ENCODE data around the gene SLC39A11. TPM values are rescaled to one million over a fixed set of nuclear protein-coding genes. Genes with fewer than 3 reads are reported as not detected.

The SLC39A11 gene
- total RNA-seq, 1 experiment from 2014 or later, result 15.2 TPM

GRCh38 chr17:72810991-72811508, 281.4 kb downstream of the SLC39A11 start:
- Histone ChIP-seq H3K56ac (ENCODE audit: insufficient read length, low read depth, low read length) (no peak overlapping the region), H3K14ac (ENCODE audit: insufficient read depth, low read length) (no peak overlapping the region), H3K9ac (ENCODE audit: extremely low read depth, insufficient read length, low read length) (no peak overlapping the region), H3K27me3 (ENCODE audit: insufficient read depth, low read length) (no peaks in the 10 kb centered on the region; the same call in 1 of the 2 replicates), H2BK15ac (ENCODE audit: low read depth, low read length) (no peak overlapping the region), H3K23ac (ENCODE audit: insufficient read length, low read depth, low read length) (no peak overlapping the region), H3K4me1 (ENCODE audit: insufficient read depth, low read length) (no peaks in the 10 kb centered on the region), H3K79me1 (ENCODE audit: insufficient read depth, low read depth, low read length, poor library complexity, severe bottlenecking) (no peaks in the 10 kb centered on the region), H3K9me3 (ENCODE audit: control insufficient read depth, low read depth, low read length) (no peaks in the 10 kb centered on the region), H3K4ac (ENCODE audit: low read depth, low read length) (no peak overlapping the region), H4K91ac (ENCODE audit: insufficient read length, low read depth, low read length) (no peak overlapping the region), H3K18ac (ENCODE audit: insufficient read length, low read depth, low read length) (no peak overlapping the region), H3T11ph (ENCODE audit: low read length) (no peak overlapping the region), H2BK120ac (ENCODE audit: low read depth, low read length, poor library complexity, severe bottlenecking) (no peak overlapping the region), H3K79me2 (ENCODE audit: insufficient read depth, low read length) (no peaks in the 10 kb centered on the region), H3K4me2 (ENCODE audit: insufficient read depth, insufficient read length, low read length) (no peak overlapping the region), H3K23me2 (ENCODE audit: insufficient read length, low read depth, low read length, poor library complexity, severe bottlenecking) (no peaks in the 10 kb centered on the region), H2BK5ac (ENCODE audit: insufficient read length, low read length) (no peak overlapping the region), H3K27ac (ENCODE audit: insufficient read length, low read depth, low read length) (no peak overlapping the region), H4K20me1 (ENCODE audit: control insufficient read depth, insufficient read depth, insufficient read length) (no peaks in the 10 kb centered on the region), H2AFZ (ENCODE audit: low read length) (no peak overlapping the region), H2BK12ac (ENCODE audit: insufficient read length, low read depth, low read length) (no peak overlapping the region), H2BK20ac (ENCODE audit: low read depth, low read length, poor library complexity, severe bottlenecking) (no peak overlapping the region), H4K8ac (replicated peaks; ENCODE audit: insufficient read length, low read depth, low read length) (no peak overlapping the region), H2AK5ac (ENCODE audit: insufficient read length, low read length) (no peak overlapping the region), H4K5ac (ENCODE audit: insufficient read length, low read depth, low read length) (no peak overlapping the region)
- Mint-ChIP-seq H3K9me3 (peaks cover 11 to 20% of the 10 kb centered on the region in 2 experiments; a peak in 4 of 5 replicates), H3K36me3 (ENCODE audit: insufficient read depth in 1 of 3, low read depth in 3 of 3) (peaks cover 0 to 13% (median 12%) of the 10 kb centered on the region in 3 experiments; a peak in 6 of 7 replicates), H3K27me3 (ENCODE audit: low read depth) (no peaks in the 10 kb centered on the region), H3K4me1 (no peaks in the 10 kb centered on the region), H3K4me3 (no peak overlapping the region), H3K27ac (no peak overlapping the region)
- no peak for DNase-seq
- TF ChIP-seq CTCF (conservative IDR thresholded peaks at IDR 0.05), result no peak
- no CpG with 5 or more reads among the region's 1 CpG for WGBS (ENCODE audit: extremely low coverage, insufficient read length, low lambda C conversion rate)
